ENCODE measurements around the gene HBE1. TPM values are rescaled to one million over a fixed set of nuclear protein-coding genes. Genes with fewer than 3 reads are reported as not detected.

The HBE1 gene
- total and polyA plus RNA-seq, 9 of the 15 experiments (the other 6 are each of a cell fraction or from before 2014, with no cell fraction given), result 612 to 10,250 (median 2,181) TPM

DNA sequence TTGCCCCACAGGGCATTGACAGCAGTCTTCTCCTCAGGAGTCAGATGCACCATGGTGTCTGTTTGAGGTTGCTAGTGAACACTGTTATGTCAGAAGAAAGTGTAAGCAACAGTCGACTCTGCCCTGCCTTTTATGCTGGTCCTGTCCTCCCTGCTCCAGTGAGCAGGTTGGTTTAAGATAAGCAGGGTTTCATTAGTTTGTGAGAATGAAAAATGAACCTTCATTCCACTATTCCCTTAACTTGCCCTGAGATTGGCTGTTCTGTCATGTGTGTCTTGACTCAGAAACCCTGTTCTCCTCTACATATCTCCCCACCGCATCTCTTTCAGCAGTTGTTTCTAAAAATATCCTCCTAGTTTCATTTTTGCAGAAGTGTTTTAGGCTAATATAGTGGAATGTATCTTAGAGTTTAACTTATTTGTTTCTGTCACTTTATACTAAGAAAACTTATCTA is 35.3 kb downstream of the HBE1 start, which contains the start of gene HBD (continued):
- TF ChIP-seq CREM (IDR thresholded peaks at IDR 0.05; ENCODE audit: low read depth) (peak; percentile 5; the same call in 1 of the 2 replicates), CAMTA2 (CRISPR knock-in tag; conservative IDR thresholded peaks at IDR 0.05) (no peak), SMARCB1 (IDR thresholded peaks at IDR 0.05; ENCODE audit: insufficient read length, low read depth) (no peak), BRD4 (IDR thresholded peaks at IDR 0.05) (no peak), ZNF41 (CRISPR knock-in tag; conservative IDR thresholded peaks at IDR 0.05) (no peak), ARHGAP35 (IDR thresholded peaks at IDR 0.05; ENCODE audit: partially characterized antibody) (no peak), ATF7 (IDR thresholded peaks at IDR 0.05) (0 out of 2 replicates have a peak, but pooled peaks have one; percentile 41), ZNF274 (IDR thresholded peaks at IDR 0.05; ENCODE audit: borderline replicate concordance, low read depth, low read length) (no peak), HMG20A (CRISPR knock-in tag; conservative IDR thresholded peaks at IDR 0.05) (no peak), MTA3 (IDR thresholded peaks at IDR 0.05; ENCODE audit: borderline replicate concordance) (0 out of 2 replicates have a peak, but pooled peaks have one; percentile 19), POLR2G (IDR thresholded peaks at IDR 0.05; ENCODE audit: low read depth, low read length) (no peak), SNIP1 (IDR thresholded peaks at IDR 0.05; ENCODE audit: low read depth) (no peak), SMARCE1 (IDR thresholded peaks at IDR 0.05) (peak; percentile 81), ZNF75A (CRISPR knock-in tag; IDR thresholded peaks at IDR 0.05) (no peak), KLF13 (tag; IDR thresholded peaks at IDR 0.05; ENCODE audit: borderline replicate concordance, low read depth) (no peak), FOXA1 (IDR thresholded peaks at IDR 0.05; ENCODE audit: borderline replicate concordance) (no peak), YBX1 (IDR thresholded peaks at IDR 0.05) (no peak), NUFIP1 (IDR thresholded peaks at IDR 0.05; ENCODE audit: partially characterized antibody) (no peak), TAF9B (IDR thresholded peaks at IDR 0.05; ENCODE audit: partially characterized antibody) (no peak)
- TF ChIP-seq, protein P1, sequence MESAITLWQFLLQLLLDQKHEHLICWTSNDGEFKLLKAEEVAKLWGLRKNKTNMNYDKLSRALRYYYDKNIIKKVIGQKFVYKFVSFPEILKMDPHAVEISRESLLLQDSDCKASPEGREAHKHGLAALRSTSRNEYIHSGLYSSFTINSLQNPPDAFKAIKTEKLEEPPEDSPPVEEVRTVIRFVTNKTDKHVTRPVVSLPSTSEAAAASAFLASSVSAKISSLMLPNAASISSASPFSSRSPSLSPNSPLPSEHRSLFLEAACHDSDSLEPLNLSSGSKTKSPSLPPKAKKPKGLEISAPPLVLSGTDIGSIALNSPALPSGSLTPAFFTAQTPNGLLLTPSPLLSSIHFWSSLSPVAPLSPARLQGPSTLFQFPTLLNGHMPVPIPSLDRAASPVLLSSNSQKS (CRISPR knock-in tag; IDR thresholded peaks at IDR 0.05), result no peak
- TF ChIP-seq, protein P2, sequence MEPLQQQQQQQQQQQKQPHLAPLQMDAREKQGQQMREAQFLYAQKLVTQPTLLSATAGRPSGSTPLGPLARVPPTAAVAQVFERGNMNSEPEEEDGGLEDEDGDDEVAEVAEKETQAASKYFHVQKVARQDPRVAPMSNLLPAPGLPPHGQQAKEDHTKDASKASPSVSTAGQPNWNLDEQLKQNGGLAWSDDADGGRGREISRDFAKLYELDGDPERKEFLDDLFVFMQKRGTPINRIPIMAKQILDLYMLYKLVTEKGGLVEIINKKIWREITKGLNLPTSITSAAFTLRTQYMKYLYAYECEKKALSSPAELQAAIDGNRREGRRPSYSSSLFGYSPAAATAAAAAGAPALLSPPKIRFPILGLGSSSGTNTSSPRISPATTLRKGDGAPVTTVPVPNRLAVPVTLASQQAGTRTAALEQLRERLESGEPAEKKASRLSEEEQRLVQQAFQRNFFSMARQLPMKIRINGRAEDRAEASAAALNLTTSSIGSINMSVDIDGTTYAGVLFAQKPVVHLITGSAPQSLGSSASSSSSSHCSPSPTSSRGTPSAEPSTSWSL (CRISPR knock-in tag; IDR thresholded peaks at IDR 0.05; ENCODE audit: borderline replicate concordance), result no peak
- TF ChIP-seq, protein P3, sequence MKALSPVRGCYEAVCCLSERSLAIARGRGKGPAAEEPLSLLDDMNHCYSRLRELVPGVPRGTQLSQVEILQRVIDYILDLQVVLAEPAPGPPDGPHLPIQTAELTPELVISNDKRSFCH (CRISPR knock-in tag; IDR thresholded peaks at IDR 0.05), result no peak
- TF ChIP-seq, protein P3 (tag; IDR thresholded peaks at IDR 0.05), result no peak
- TF ChIP-seq, protein P4, sequence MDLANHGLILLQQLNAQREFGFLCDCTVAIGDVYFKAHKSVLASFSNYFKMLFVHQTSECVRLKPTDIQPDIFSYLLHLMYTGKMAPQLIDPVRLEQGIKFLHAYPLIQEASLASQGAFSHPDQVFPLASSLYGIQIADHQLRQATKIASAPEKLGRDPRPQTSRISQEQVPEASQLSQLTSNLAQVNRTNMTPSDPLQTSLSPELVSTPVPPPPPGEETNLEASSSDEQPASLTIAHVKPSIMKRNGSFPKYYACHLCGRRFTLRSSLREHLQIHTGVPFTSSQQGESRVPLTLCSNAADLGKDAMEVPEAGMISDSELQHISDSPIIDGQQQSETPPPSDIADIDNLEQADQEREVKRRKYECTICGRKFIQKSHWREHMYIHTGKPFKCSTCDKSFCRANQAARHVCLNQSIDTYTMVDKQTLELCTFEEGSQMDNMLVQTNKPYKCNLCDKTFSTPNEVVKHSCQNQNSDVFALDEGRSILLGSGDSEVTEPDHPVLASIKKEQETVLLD (IDR thresholded peaks at IDR 0.05), result no peak
- TF ChIP-seq, protein P5, sequence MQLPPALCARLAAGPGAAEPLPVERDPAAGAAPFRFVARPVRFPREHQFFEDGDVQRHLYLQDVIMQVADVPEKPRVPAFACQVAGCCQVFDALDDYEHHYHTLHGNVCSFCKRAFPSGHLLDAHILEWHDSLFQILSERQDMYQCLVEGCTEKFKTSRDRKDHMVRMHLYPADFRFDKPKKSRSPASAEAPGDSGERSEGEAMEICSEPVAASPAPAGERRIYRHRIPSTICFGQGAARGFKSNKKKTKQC (CRISPR knock-in tag; IDR thresholded peaks at IDR 0.05), result no peak
- TF ChIP-seq, protein P6, sequence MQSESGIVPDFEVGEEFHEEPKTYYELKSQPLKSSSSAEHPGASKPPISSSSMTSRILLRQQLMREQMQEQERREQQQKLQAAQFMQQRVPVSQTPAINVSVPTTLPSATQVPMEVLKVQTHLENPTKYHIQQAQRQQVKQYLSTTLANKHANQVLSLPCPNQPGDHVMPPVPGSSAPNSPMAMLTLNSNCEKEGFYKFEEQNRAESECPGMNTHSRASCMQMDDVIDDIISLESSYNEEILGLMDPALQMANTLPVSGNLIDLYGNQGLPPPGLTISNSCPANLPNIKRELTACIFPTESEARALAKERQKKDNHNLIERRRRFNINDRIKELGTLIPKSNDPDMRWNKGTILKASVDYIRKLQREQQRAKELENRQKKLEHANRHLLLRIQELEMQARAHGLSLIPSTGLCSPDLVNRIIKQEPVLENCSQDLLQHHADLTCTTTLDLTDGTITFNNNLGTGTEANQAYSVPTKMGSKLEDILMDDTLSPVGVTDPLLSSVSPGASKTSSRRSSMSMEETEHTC (IDR thresholded peaks at IDR 0.05), result no peak

Data from K562 (cell line).